Prostate gland (tissue), 2 donors: ENCODE results near the gene SIM2. TPM values are rescaled to one million over a fixed set of nuclear protein-coding genes. Genes with fewer than 3 reads are reported as not detected.

Source experiments
- DNase-seq: peaks from one replicate; pipeline ENCODE4 v3.0.0-alpha.2; 2019; ENCODE audit warnings: low spot score
- H3K27ac ChIP-seq, 2 donors: fragments of 200-600 bp; sonication (generic); 2 replicates each; pipeline ENCODE4 v1.5.1; 2017 to 2019
- H3K27me3 ChIP-seq: fragments of 200-600 bp; sonication (generic); replicated peaks from 2 replicates; pipeline ENCODE4 v1.5.1; 2019; ENCODE audit not compliant: insufficient read depth
- H3K36me3 ChIP-seq, 2 donors: fragments of 200-600 bp; sonication (generic); 1 replicate in 1 of 2; 2 replicates in 1 of 2; pipeline versions ENCODE4 v1.5.1 to v1.8.1; 2017 to 2019
- H3K4me1 ChIP-seq: fragments of 200-600 bp; sonication (generic); replicated peaks from 2 replicates; pipeline ENCODE4 v1.5.1; 2019
- H3K4me3 ChIP-seq, 2 donors: fragments of 200-600 bp; sonication (generic); 2 replicates each; pipeline ENCODE4 v1.5.1; 2017 to 2019
- H3K9me3 ChIP-seq: fragments of 200-600 bp; sonication (generic); 2 replicates; pipeline ENCODE4 v1.5.1; 2017
- POLR2A ChIP-seq: fragments of 450-650 bp; IDR thresholded peaks from one replicate; pipeline ENCODE4 v1.6.1; 2016; ENCODE audit warnings: antibody characterized with exemption, mild to moderate bottlenecking
- POLR2AphosphoS5 ChIP-seq: sonication (generic); formaldehyde crosslinking; IDR thresholded peaks from one replicate; pipeline ENCODE4 v1.6.1; 2017; ENCODE audit warnings: antibody characterized with exemption
- WGBS: methylation state at CpG from one replicate; pipeline ENCODE4 v1.1.5; 2018; 5-methylcytosine and 5-hydroxymethylcytosine counted together
- intact Hi-C: fragments of 100-400 bp; cut with DNase I; formaldehyde crosslinking; loops from one replicate; pipeline ENCODE4 v1.14.2; 2022
- total RNA-seq, 2 donors: library from RNA; depleted of rRNA; stranded (reverse); fragments of >200 nt; gene quantifications; one replicate each; pipeline ENCODE4 v1.1.0, GENCODE V29; 2016
- TF ChIP-seq, protein P1 (sequence below), 4 experiments: fragments of 200-600 bp in 2 of 4; fragments of 450-650 bp in 2 of 4; sonication (generic) in 2 of 4; IDR thresholded peaks; 1 replicate in 3 of 4; 2 replicates in 1 of 4; pipeline ENCODE4 v1.5.1; 2016 to 2019; ENCODE audit warnings: antibody characterized with exemption in 4 of 4, mild to moderate bottlenecking in 2 of 4, moderate library complexity in 2 of 4

SIM2 gene
- total RNA-seq, 2 donors from 2014 or later = 1.0 to 16.3 TPM

DNA sequence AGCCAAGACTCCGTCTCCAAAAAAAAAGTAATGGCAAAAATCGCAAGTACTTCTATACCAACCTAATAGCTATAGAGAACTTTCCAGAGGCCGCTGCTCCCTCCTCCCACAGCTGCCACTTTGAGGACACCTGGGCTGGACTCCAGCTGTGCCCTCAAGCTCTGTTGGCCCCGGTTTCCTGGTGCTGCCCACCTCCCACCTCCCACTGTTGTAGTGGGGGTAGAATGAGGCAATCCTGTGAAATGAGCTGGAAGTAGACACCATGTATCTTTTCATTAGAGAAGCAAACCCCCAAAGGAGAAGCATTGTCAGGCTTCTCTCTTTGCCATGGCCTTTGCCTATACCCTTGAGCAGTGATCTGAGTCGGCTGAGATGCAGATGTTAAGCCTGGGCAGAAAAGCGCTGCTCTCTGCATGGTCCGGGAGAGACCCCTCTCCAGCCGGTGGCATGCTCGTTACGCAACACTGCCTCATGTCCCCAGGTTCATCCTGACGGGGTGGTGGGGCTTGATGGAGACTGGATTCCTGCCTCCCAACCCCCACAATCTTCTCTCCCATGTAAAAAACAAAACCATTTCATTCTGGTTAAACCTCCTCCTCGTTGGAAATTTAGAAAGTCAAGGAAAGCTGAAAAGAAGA, 39.7 kb downstream of the SIM2 start:
- Histone ChIP-seq H3K36me3 (no peaks in the 10 kb centered on the region), H3K9me3 (no peaks in the 10 kb centered on the region), H3K27me3 (no peaks in the 10 kb centered on the region), H3K4me1 (no peaks in the 10 kb centered on the region), H3K27ac (no peak overlapping the region), H3K4me3 (no peak overlapping the region)
- intact Hi-C loops = no loop called here
- DNase-seq = no peak
- WGBS = 71% methylated on average over 12 of the region's 12 CpGs
- TF ChIP-seq POLR2A = no peak
- TF ChIP-seq POLR2AphosphoS5 = no peak

DNA sequence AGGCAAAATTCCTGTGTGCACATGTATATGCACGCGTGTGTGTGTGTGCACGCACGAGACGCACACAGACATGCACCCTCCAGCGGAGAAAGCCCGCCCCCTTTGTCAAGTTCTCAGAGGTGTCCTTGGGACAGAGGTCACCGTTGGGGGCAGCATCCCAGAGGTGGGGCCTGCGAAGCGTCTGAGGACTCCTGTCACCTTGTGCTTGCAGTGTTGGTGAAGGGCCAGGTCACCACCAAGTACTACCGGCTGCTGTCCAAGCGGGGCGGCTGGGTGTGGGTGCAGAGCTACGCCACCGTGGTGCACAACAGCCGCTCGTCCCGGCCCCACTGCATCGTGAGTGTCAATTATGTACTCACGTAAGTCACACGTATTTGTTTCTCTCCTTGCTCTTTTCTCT, 42.6 kb downstream of the SIM2 start:
- 89% methylated on average over 21 of the region's 21 CpGs for WGBS
- no peak overlapping the region for H3K4me3 ChIP-seq
- H3K9me3 ChIP-seq = no peaks in the 10 kb centered on the region
- no peaks in the 10 kb centered on the region for H3K4me1 ChIP-seq
- TF ChIP-seq POLR2AphosphoS5 = no peak
- TF ChIP-seq, protein P1, sequence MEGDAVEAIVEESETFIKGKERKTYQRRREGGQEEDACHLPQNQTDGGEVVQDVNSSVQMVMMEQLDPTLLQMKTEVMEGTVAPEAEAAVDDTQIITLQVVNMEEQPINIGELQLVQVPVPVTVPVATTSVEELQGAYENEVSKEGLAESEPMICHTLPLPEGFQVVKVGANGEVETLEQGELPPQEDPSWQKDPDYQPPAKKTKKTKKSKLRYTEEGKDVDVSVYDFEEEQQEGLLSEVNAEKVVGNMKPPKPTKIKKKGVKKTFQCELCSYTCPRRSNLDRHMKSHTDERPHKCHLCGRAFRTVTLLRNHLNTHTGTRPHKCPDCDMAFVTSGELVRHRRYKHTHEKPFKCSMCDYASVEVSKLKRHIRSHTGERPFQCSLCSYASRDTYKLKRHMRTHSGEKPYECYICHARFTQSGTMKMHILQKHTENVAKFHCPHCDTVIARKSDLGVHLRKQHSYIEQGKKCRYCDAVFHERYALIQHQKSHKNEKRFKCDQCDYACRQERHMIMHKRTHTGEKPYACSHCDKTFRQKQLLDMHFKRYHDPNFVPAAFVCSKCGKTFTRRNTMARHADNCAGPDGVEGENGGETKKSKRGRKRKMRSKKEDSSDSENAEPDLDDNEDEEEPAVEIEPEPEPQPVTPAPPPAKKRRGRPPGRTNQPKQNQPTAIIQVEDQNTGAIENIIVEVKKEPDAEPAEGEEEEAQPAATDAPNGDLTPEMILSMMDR (IDR thresholded peaks at IDR 0.05) = no peak
- TF ChIP-seq POLR2A = no peak
- H3K27me3 ChIP-seq = no peaks in the 10 kb centered on the region
- H3K27ac ChIP-seq = no peak overlapping the region
- DNase-seq = no peak
- intact Hi-C loops = no loop called here
- no peaks in the 10 kb centered on the region for H3K36me3 ChIP-seq

DNA sequence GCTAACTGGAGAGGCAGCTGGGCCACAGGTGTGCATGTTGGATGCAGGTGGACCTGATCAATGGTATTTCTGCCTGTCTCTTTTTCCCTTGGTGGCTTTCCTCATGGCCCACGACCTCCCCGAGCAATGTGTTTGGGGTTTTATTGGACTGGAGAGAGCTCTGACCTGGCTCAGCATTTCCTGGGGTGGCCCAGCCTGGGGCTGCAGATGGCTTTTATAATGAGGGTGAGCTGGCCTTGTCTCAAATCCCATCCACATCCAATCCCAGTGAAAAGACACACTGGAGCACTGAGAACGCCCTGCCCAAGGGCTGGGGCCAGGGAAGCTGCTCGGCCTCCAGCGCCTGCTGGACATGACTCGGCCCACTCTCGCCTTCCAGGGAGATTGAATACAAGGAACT, 44.1 kb downstream of the SIM2 start:
- Histone ChIP-seq H3K9me3 (no peaks in the 10 kb centered on the region), H3K36me3 (no peaks in the 10 kb centered on the region), H3K27ac (no peak overlapping the region), H3K4me3 (no peak overlapping the region), H3K27me3 (no peaks in the 10 kb centered on the region), H3K4me1 (no peaks in the 10 kb centered on the region)
- 94% methylated on average over 5 of the region's 7 CpGs for WGBS
- intact Hi-C loops = no loop called here
- TF ChIP-seq POLR2A = no peak
- TF ChIP-seq POLR2AphosphoS5 = no peak
- TF ChIP-seq, protein P1 (IDR thresholded peaks at IDR 0.05) = no peak
- no peak for DNase-seq

DNA sequence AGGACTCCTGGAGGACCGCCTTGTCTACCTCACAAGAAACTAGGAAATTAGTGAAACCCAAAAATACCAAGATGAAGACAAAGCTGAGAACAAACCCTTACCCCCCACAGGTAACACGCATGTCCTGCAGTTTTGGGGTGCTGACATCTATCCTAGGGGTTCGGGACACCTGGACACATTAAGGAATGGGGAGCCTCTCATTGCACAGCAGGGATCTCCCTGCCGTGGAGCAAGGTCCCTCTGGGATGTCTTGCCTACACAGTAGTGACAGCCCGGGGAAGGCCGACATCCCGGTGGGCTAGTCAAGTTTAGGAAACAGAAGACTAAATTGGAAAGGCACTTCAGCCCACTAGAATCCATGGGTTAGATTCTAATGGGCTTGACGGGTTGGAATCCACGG, 44.5 kb downstream of the SIM2 start:
- no peak overlapping the region for H3K27ac ChIP-seq
- WGBS = 97% methylated on average over 9 of the region's 9 CpGs
- no peak for DNase-seq
- no peaks in the 10 kb centered on the region for H3K36me3 ChIP-seq
- H3K27me3 ChIP-seq = no peaks in the 10 kb centered on the region
- H3K9me3 ChIP-seq = no peaks in the 10 kb centered on the region
- TF ChIP-seq, protein P1 (IDR thresholded peaks at IDR 0.05) = no peak
- no peak for TF ChIP-seq POLR2A
- TF ChIP-seq POLR2AphosphoS5 = no peak
- H3K4me1 ChIP-seq = no peaks in the 10 kb centered on the region
- intact Hi-C loops = no loop called here
- H3K4me3 ChIP-seq = no peak overlapping the region

DNA sequence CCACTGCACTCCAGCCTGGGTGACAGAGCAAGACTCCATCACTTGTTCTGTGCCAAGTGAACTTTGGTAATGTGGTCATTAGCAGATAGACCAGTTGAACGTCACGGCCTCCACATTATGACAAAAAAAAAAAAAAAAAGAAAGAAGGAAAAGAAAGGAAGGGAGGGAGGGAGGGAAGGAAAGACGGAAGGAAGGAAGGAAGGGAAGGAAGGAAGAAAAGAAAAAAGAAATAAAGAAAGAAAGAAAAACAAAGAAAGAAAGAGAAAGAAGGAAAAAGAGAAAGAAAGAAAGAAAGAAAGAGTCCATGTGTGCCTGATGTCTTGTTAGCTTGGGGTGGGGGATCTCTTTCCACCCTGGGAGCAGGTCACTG, 45.3 kb downstream of the SIM2 start:
- Histone ChIP-seq H3K4me1 (no peaks in the 10 kb centered on the region), H3K27ac (no peak overlapping the region), H3K27me3 (no peaks in the 10 kb centered on the region), H3K36me3 (no peaks in the 10 kb centered on the region), H3K4me3 (no peak overlapping the region), H3K9me3 (no peaks in the 10 kb centered on the region)
- DNase-seq = no peak
- WGBS = 94% methylated on average over 3 of the region's 3 CpGs
- TF ChIP-seq POLR2A (no peak), POLR2AphosphoS5 (no peak)
- TF ChIP-seq, protein P1 (IDR thresholded peaks at IDR 0.05) = no peak
- intact Hi-C loops = no loop called here
